OCI-LY3 (cell line): Measurements from ENCODE around the gene MIER1.

Experiments
- CTCF ChIP-seq: fragments of 200-600, 300-600 bp; sonication (generic); IDR thresholded peaks from 2 replicates; pipeline ENCODE4 v1.5.1; 2014; ENCODE audit warnings: antibody characterized with exemption, low read length, low read depth
- EZH2phosphoT487 ChIP-seq: fragments of 200-600 bp; shearing (Covaris generic); IDR thresholded peaks from 2 replicates; pipeline ENCODE4 v1.6.1; 2018; ENCODE audit warnings: antibody characterized with exemption, mixed run types, low read depth

GRCh38 chr1:66931590-66931989, 6.8 kb downstream of the MIER1 start:
- TF ChIP-seq CTCF (no peak), EZH2phosphoT487 (no peak)
